ENCODE data around the gene HECTD1.

DNA sequence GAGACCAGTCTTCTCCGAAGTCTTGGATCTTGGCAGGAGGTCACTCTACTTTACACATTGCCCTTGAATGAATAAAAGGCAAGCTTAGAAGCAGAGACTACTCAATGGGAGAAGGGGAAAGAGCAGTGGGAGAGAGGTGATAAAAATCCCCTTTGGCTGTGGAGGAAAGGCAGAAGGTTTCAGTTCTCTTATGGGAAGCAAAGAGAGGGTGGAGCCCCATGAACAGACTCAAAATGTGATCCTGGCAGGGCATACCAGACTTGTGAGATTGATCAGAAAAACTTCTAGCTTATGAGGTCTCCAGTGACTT is 49.6 kb upstream of the HECTD1 start:
- TF ChIP-seq, protein P1, sequence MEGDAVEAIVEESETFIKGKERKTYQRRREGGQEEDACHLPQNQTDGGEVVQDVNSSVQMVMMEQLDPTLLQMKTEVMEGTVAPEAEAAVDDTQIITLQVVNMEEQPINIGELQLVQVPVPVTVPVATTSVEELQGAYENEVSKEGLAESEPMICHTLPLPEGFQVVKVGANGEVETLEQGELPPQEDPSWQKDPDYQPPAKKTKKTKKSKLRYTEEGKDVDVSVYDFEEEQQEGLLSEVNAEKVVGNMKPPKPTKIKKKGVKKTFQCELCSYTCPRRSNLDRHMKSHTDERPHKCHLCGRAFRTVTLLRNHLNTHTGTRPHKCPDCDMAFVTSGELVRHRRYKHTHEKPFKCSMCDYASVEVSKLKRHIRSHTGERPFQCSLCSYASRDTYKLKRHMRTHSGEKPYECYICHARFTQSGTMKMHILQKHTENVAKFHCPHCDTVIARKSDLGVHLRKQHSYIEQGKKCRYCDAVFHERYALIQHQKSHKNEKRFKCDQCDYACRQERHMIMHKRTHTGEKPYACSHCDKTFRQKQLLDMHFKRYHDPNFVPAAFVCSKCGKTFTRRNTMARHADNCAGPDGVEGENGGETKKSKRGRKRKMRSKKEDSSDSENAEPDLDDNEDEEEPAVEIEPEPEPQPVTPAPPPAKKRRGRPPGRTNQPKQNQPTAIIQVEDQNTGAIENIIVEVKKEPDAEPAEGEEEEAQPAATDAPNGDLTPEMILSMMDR (IDR thresholded peaks at IDR 0.05) = no peak
- TF ChIP-seq POLR2A (IDR thresholded peaks at IDR 0.05) = no peak
- no peak for TF ChIP-seq POLR2AphosphoS5 (IDR thresholded peaks at IDR 0.05)

Data from stomach (tissue), 4 donors.